Activated CD4-positive, alpha-beta T cell treated with anti-CD3 and anti-CD28 coated beads, Interleukin-2, amount 50 U/mL, for 1 hour (primary cell): ENCODE measurements around the gene DOK4.
"Not testable (repeated sequence)": the region's sequence is repeated elsewhere in the genome, so short reads cannot be mapped to it uniquely, and the experiment has no call there.

Experiments
- DNase-seq: peaks from one replicate; pipeline ENCODE4 v3.0.0-alpha.2; 2020

DOK4 gene

DNA sequence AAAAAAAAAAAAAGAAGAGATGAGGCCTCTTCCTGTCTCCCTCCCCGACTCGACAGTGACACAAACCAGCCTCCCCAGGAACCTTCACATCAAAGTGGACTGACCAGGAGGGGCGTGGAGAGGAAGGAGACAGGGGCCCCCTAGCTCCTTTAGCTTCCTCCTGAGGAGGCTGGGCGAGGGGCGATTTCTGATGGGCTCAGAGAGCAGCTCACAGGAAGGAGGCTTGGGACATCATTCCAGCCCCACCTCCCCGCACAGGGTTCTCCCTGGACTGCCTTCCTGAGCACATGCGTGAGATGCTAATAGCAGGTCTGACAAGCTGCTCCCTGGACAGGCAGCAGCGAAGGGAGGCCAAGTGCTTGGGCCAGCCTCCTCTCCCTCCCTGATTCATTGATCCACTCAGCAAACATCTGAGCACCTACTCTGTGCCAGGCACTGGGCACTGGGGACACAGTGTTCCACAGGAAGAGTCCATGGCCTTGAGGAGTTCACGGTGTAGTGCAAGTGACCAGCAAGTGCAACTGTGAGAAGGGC, 14.4 kb upstream of the DOK4 start:
- DNase-seq = no peak

DNA sequence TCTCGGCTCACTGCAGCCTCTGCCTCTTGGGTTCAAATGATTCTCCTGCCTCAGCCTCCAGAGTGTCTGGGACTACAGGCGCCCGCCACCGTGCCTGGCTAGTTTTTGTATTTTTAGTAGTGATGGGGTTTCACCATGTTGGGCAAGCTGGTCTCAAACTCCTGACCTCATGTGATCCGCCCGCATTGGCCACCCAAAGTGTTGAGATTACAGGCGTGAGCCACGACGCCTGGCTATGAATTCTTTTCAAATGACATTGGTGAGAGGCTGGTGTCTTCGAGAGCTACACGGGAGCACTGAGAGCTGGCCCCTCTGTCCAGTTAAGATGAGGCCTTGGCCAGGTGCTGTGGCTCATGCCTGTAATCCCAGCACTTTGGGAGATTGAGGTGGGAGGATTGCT, 13.6 kb upstream of the DOK4 start:
- not testable (repeated sequence) for DNase-seq

DNA sequence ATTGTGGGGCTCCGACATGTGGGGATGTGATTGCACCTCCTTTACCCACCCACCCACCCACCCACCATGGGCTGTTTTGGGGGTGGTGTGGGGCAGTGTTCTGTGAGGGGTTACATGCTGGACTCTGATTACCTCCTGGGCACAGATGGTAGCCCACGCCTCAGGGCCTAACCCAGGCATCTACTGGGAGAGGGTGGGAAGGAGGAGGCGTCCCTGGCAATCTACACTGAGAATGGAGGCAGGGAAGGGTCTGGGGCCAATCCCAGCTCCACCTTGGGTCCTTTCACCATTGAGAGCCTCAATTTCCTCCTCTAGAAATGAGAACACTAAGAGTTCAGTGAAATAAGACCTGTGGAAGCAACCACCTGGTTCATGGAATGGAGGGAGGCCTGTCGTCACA, 11.7 kb upstream of the DOK4 start:
- DNase-seq = no peak

DNA sequence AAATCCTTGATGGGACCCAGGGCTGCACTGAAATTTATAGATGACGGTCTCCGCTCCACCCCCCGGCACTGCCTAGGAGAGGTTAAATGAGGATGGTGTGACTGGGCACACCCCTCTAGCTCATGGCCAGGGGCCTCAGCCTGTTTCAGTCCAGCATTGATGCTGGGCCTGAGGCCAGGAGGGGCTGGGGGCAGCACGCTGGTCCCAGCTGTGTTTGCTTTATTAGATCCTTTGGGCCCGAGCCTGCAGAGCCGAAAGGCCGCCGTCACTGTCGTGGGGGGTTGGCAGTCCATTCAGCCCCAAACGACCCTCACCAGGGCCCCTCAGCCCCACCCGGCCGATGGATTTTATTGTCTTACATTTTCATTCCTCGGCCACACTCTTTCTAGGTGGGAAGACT, 10.8 kb upstream of the DOK4 start:
- DNase-seq = no peak

DNA sequence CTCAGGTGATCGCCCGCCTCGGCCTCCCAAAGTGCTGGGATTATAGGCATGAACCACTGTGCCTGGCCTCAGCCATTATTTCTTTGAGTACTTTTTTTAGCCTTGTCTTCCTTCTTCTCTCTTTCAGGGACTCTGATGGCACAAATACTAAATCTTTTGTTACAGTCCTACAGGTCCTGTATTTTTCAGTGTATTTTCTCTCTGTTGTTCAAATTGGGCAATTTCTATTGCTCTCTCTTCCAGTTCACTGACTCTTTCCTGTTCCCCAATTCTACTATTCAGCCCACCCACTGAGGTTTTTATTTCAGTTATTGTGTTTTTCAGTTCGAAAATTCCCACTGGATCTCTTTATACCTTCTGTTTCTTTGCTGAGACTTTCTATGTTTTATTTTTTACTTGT, 7.5 kb upstream of the DOK4 start:
- no peak for DNase-seq

DNA sequence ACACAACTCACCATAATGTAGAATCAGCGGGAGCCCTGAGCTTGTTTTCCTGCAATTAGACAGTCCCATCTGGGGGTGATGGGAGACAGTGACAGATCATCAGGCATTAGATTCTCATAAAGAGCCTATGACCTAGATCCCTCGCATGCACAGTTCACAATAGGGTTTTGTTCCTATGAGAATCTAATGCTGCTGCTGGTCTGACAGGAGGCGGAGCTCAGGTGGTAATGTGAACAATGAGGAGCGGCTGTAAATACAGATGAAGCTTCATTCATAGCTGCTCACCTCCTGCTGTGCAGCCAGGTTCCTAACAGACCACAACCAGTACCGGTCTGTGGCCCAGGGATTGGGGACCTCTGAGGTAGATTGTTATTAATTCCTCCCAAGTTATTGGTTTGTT, 2.9 kb upstream of the DOK4 start:
- DNase-seq = no peak

DNA sequence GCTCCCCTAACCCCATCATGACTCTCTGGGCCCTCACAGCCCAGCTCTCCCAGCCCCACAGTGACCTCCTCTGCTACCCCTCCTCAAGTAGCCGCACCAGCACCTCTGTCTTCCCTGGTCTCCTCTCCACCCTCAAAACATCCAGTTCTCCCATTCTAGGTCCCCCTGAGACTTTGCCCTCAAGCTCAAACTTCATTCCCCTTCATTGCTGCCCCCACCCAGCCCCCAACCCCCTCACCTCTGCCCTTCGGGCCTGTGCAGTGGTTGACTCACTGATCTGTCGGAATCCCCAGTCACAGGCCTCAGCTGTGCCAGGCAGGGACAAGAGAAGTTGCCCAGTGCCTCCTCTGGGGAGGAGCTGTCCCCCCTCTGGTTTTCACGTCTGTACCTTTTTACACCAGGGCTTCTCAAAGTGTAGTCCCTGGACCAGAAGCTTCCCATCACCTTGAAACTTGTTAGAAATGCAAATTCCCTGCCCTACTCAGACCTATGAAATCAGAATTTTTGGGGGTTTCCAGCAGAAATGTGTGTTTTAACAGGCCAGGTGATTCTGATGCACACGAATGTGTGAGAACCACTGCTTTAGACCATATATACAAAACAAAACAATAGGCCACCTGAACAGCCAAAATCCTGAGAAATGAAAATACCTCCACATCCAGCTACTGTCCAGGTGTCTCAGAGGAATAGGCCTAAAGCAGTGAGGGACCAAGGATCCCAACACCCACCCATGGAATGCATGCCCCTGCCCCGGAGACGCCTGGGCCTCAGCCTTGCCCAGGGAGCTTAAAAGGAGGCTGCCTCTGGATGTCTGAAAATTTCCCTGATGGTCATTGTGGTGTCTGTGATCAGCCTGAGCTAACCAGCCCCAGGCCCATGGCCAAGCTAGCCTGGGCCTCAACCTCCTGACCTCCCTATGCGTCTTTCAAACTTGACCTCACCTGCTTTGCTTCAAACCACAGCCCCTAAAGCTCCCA, 853 bp upstream of the DOK4 start:
- DNase-seq = no peak

DNA sequence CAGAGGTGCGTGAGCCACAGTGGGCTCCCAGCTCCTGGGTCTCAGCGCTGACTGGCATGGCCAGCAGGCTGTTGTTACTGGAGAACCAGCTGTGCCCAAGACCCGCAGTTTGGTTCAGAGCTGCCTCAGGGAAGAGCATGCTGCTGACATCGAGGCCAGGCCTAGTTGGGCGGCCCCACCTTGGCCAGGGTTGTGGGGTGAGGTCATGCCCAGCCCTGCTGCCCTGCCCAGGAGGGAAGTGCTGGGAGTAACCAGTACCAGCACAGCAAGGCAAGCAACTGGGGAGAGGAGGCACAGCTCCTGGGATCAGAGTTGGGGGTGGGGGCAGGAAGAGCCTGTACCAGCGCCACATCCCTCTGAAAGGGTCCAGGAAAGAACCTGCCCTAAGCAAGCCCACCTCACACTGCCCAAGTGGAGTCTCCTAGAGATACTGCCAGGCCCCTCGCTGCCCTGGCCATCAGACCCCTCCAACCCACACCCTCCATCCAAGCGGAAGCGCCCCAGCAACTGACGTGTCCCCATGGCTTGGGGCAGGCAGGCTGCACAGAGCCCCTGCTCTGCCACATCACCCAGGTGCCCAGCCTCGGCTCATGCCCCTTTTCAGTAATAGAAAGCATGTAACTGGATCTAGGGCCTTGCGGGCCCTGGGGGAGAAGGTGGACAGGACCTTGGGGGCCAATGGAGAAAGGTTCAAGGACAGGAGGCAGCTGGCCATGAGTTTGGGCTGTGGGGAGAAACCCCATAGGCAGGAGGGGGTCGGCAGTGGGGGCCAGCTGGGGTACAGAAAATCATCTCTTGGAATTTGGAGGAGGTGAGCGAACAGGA, 990 bp downstream of the DOK4 start:
- no peak for DNase-seq

DNA sequence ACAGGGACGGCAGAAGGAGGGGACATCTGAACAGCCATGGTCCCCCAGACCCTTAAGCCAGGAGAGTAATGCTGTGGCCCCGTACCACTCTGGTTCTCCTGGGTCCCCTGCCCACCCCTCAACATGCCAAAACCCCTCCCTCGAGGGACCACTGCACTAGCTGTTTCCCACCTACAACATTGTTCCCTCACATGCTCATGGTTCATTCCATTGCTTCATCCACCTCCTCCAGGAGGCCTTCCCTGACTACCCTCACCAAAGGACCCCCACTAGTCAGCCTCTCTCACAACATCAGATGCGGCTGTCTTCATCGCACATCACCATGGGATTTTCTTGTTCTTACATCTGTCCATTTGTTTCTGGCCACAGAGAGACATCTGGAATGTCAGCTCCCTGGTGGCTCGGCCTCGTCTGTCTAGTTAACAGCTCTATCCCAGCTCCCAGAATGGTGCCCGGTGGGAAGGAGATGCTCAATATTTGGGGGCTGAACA, 1.7 kb downstream of the DOK4 start:
- no peak for DNase-seq

DNA sequence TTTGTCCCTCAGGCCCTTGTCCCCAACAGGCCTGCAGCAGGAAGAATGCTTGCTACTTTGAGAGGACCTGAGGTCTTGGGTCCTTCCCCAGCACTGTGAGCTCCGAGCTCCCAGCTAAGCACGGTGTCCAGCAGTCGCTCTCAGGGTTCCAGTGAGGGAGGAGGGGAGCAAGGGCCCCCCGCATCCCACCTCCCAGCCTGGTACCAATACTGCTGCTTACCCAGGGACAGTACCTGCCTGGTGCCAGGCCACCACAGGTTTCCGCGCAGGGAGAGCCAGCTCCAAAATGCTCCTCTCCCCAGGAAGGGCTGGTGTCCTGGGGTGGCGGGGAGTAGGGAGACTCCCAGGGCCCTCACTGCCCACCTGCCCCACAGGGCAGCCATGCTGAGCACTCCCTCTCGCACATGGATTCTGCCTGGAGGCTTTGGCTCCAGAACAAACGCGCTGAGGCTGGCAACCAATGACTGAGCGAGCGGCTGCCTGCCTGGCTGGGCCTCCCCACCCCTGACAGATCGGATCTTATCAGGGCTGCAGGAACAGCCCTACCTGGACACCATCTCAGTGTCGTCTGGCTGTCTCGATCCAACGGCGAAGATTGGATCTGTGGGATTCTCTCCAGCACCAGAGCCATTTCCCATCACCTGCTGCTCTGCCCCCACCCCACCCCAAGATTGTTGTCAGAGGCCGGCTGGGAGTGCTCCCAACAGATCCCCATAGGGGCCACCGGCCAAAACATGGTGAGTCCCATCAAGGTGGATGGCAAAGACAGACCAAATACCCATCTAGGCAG, 2.4 kb downstream of the DOK4 start:
- DNase-seq = no peak

DNA sequence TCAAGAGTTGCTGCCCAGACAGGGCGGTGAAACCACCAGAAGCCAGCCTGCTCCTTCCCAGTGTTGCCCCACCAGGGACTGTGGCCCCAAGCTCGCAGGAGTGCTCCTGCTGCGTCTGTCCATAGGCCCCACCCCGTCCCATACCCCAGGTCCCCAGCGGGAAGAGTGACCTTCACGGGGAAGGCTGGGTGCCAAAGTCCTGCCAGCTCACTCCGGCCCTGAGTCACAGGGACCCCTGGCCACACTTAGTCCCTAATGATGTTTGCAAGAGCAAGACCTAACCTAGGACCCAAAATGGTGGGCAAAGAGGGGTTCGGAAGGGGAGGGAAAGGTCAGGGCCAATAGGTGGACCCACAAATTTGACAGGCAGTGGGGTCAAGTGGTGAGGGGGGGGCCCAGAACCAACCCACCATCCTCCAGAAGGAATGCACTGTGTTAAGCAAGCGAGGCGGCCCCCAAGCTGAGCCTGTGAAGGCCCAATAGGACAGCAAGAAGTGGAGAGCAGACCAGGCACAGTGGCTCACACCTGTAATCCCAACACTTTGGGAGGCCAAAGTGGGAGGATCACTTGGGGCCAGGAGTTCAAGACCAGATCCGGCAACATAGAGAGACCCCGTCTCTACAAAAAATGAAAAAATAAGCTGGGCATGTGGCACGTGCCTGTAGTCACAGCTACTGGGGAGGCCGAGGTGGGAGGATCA, 3.3 kb downstream of the DOK4 start:
- DNase-seq = no peak

DNA sequence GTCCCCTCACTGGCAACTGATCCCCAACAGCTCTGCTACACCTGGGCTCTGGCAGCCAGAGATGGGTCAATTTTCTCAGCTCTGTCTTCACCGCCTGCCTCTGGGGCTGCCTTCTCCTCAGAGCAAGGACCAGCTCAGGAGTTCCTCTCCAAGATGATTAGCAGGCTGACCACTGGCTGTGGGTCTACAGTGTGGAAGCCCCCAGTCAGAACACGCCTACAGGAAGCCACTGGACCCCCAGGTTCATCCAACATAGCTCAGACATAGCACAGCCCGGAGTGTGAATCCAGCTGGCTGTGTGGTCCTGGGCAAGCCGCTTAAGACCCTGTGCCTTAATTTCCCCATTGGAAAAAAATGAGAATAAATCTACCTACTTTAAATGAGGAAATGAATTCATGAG, 4.9 kb downstream of the DOK4 start:
- DNase-seq = no peak

DNA sequence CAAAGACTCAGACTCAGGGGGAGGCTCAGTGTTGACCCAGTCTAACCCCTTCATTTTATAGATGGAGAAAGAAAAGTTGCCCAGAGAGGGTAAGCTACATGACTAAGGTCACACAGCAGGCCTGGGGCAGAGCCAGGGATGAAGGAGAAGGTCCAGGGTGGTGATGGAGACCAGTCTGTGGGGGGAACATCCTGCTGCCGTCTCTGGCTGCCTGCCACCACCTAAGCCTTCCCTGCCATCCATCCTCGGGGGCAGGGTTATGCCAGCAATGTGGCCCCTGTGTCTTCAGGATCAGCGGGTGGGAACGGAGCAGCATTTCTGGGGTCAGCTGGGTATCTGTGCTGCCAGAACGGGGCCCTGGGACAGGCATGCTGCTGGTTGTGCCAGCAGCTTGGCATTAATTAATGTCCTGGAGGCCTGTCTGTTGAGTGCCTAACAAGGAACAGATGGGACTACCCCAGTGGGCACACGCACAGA, 5.5 kb downstream of the DOK4 start:
- DNase-seq = no peak

DNA sequence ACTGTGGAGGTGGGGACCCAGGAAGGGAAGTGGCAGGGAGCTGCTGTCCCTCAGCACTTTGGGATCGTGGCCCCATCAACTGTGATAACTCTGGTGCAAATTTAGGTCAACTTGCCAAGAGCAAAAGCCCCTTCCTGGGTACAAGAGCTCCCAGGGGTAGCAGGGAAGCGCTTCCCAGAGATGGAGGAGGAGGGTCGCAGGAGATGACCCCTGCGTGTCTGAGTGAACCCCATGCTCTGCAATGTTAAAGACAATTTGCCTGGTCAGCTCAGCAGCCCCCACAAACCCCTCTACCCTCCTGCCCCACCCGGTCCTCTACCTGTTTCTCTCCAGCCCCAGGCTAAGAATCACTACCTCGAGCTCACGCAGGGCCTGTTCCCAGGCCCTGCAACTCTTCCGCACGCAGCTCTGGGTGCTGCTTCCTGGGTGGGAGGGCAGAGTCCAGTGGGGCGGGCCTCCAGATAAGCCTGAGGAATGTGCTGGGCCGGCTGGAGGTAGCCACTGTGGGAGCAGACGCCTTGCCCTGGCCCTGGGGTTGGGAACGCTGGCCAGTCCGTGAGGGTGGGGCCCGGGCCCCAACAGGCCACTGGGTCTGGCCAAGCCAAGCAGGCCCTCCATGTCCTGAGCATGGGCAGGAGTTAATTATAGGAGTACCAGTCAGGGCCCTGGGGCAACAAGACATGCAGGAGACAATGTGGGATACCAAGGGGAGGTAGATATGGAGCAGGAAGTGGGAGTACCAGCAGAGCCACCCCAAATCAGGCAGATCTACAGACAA, 6.1 kb downstream of the DOK4 start:
- no peak for DNase-seq

DNA sequence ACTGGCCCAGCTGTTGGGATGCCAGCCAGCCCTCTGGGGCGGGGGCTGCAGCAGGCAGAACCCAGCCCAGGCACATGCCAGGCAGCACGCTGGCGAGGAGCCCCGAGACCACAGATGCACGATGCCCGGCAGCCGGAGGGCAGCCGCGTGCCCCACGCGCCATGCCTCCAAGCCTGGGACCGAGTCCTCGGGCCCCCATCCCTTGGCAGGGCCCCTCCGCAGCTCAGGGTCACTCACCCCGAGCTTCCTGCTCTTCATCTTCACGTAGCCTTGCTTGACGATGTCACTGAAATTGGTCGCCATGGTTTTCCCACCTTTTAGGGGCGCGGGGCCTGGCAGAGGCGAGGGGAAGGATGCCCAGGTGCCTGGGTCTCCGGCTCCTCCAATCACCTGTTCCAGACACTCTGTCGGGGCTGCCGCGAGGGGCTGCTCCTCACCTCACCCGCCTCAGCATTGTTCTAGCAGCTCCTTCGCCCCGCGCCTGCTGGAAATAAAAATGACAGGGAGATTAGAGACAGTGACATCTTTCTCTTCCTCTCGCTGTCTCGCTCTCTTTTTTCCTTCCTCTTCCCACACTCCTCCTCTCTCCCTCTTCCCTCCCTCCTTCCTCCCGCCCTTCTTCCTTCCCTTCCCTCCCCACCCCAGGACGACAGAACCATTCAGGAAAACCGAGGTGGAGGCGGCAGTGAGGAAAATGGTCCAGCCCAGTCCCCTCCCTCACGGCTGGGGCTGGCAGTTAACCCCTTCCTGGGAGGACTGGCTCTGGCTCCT, 6.9 kb downstream of the DOK4 start:
- no peak for DNase-seq

DNA sequence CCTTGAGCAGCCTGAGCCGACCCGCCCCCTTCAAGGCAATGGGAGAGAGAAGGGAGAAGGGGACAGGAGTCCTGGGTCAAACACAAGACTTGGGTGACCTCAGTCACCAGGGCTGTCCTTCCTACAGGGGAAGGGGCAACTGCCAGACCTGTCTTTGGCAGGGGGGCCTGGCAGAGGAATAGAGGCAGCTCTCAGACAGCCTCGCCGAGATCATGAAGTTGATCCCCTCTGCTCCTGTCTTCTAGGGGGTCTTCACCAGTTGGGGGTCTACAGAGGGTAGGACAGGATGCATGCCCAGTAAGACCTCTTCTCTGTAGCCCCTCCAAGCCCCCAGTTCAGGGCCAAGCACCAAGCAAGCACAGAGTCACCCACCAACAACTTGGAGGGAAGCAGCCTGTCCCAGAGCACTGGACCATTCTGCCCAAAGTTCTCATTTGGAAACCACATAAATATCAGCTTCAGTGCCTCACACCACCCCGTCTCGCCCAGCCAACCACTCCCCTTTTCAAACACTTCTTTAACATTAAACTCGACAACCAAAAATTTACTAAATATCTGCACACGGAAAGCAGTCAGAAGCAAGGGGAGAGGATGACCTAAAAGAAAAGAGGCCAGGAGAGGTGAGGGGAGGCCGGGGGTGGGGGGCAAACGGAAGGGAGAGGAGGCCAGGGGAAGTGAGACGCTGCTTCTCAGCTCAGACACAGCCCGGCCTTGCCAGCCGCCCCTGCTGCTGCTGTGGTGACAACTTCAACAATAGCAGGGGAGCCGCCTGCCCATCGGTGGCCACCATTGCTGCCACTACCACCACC, 7.7 kb downstream of the DOK4 start:
- DNase-seq = no peak

DNA sequence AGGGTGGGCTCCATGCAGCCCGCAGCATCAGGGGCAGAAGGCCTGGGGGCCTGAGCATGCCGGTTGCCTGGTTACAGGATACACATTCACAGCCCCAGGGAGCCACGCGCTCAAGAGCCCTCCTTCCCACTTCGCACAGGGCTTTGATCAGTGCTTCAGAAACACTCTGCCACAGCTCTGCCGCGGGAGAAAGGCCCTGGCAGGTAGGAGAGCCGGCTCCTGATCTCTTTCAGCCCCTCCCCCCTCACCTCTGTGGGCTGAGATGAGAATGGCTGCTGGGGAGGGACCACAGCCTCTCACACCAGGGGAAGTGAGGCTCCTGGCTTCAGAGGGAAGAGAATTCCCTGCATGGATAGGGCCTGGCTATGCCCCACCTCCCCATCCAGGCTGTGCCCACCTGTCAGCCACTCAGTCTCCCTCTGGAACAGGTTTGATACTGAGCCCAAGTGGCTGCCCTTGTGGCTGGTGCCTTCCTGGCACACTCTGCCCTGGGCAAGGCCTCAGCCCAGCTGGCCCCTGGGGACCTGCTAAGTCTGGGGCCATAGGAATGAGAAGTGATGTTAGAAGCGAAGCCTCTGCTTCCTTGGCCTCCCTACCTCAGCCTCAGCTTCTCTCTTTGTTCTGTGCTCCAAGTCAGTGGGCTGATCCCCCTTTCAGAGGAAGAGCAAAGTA, 8.6 kb downstream of the DOK4 start:
- no peak for DNase-seq

DNA sequence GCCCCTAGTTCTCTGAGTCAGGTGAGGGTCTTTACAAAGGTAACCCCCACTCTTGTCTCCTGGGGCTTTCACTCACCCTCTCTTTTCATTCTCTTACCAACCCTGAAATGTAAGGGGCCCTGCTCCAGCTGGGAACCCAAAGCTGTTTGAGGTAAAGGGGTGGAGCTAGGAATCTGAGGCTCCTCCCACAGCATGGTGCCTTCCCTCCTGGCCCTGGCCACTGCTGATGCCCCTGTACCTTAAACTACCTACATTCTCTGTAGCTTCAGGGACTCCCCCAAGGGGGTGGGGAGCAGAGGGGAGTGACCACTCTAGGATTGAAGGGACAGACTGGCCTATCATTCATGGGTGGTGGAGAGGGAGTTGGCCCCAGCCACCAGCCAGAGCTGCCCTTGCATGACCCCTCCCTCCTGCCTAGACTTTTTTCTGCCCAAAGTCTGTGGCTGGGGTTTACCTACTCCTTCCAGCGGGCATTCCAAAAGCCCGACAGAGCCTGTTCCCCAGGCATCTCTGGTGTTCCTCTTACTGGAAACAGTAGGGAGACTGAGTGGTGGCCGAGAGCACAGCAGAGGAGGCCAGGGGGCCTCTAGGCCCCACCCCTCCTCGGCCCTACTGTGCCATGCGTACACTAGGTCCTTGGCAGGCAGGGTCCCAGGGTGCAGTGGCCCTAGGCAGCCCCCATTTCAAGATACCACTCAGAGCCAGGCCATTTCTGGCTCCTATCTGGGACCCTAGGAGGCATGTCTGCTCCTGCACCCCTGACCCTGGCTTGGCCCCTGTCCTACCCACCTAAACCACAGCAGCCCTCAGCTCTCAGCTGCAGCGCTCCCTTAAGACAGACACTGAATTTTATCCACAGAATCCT, 9.5 kb downstream of the DOK4 start:
- DNase-seq = no peak
